AG09319 (cell line): ENCODE measurements around the gene SSH2.
A peak's percentile ranks its signal among the peaks of the same experiment; 100 is the strongest.

Experiments used
- DNase-seq: peaks from one replicate; pipeline ENCODE4 v3.0.0-alpha.2; 2010; ENCODE audit warnings: low read depth; ENCODE audit errors: extremely low read depth
- CTCF ChIP-seq: IDR thresholded peaks from 2 replicates; pipeline ENCODE4 v1.5.1; 2011; ENCODE audit warnings: low read depth, mild to moderate bottlenecking, inconsistent platforms, low read length, moderate library complexity

Gene SSH2

GRCh38 chr17:29627951-29628350 lies 302.1 kb downstream of the SSH2 start:
- DNase-seq: no peak
- no peak for TF ChIP-seq CTCF

GRCh38 chr17:29625037-29625750 lies 304.8 kb downstream of the SSH2 start:
- TF ChIP-seq CTCF: peak; percentile 1; the same call in 1 of the 2 replicates
- DNase-seq: no peak

GRCh38 chr17:29624586-29624985 lies 305.4 kb downstream of the SSH2 start:
- DNase-seq: no peak
- no peak for TF ChIP-seq CTCF

- DNase-seq: no peak
- no peak for TF ChIP-seq CTCF
These were observed 306.8 kb downstream of the SSH2 start for GRCh38 chr17:29623283-29623647.

GRCh38 chr17:29622337-29623282 lies 307.4 kb downstream of the SSH2 start, which contains the start of gene CORO6:
Gene CORO6, minus strand, starts transcription at chr17:29622912. Its CDS starts 1,491 bp downstream, at chr17:29621421.
- TF ChIP-seq CTCF: no peak
- DNase-seq: no peak

GRCh38 chr17:29621751-29622194 lies 308.3 kb downstream of the SSH2 start:
- TF ChIP-seq CTCF: no peak
- DNase-seq: no peak
